Body of pancreas (tissue), 4 donors: ENCODE measurements around the gene NCF4. TPM values are rescaled to one million over a fixed set of nuclear protein-coding genes. Genes with fewer than 3 reads are reported as not detected.

Source experiments
- ATAC-seq: fragments of 150-250 bp; one replicate; pipeline ENCODE4 v1.9.1; 2016
- DNase-seq, 4 donors: peaks; one replicate each; pipeline ENCODE4 v3.0.0-alpha.2; 2019
- H3K27ac ChIP-seq, 4 donors: fragments of 200-600 bp; sonication (generic); 1 replicate in 3 of 4; 2 replicates in 1 of 4; pipeline versions ENCODE4 v1.5.1 to v1.6.1; 2016 to 2019; ENCODE audit warnings: mild to moderate bottlenecking in 1 of 4, mixed read lengths in 1 of 4, moderate library complexity in 1 of 4
- H3K27me3 ChIP-seq, 2 donors: fragments of 200-600 bp; sonication (generic); one replicate each; pipeline ENCODE4 v1.6.0; 2016; ENCODE audit warnings: mild to moderate bottlenecking in 1 of 2
- H3K36me3 ChIP-seq, 2 donors: fragments of 200-600 bp; sonication (generic); replicated peaks in 1 of 2; 2 replicates each; pipeline ENCODE4 v1.5.1; 2016; ENCODE audit warnings: low read depth in 2 of 2; ENCODE audit not compliant: insufficient read depth in 1 of 2
- H3K4me1 ChIP-seq: fragments of 200-600 bp; sonication (generic); one replicate; pipeline ENCODE4 v1.6.0; 2016
- H3K4me3 ChIP-seq, 2 donors: fragments of 200-600 bp; sonication (generic); 1 replicate in 1 of 2; 2 replicates in 1 of 2; pipeline ENCODE4 v1.5.1; 2016 to 2019
- H3K9me3 ChIP-seq, 3 donors: fragments of 200-600 bp; sonication (generic); 1 replicate in 2 of 3; 2 replicates in 1 of 3; pipeline ENCODE4 v1.5.1; 2016
- CTCF ChIP-seq, 7 experiments: fragments of 450-650 bp in 4 of 7; fragments of 200-600 bp in 3 of 7; sonication (generic) in 3 of 7; IDR thresholded peaks; one replicate each; pipeline ENCODE4 v1.5.1; 2016 to 2019; ENCODE audit warnings: antibody characterized with exemption in 7 of 7
- POLR2A ChIP-seq, 3 donors: fragments of 450-650 bp; IDR thresholded peaks; one replicate each; pipeline ENCODE4 v1.6.1; 2016; ENCODE audit warnings: antibody characterized with exemption in 3 of 3, mild to moderate bottlenecking in 2 of 3
- WGBS, 2 donors: methylation state at CpG; one replicate each; pipeline ENCODE4 v1.1.5; 2017; 5-methylcytosine and 5-hydroxymethylcytosine counted together
- intact Hi-C: fragments of 100-400 bp; cut with DNase I; formaldehyde crosslinking; loops from one replicate; pipeline ENCODE4 v1.15.1; 2023
- total RNA-seq, 2 donors: library from RNA; depleted of rRNA; stranded (reverse); fragments of >200 nt; gene quantifications; one replicate each; pipeline ENCODE4 v1.1.0, GENCODE V29; 2016

Gene NCF4
- total RNA-seq, 2 donors from 2014 or later, result 5.9 to 6.0 TPM

- ATAC-seq (no peak), DNase-seq (no peak)
- no peak overlapping the region for H3K4me3 ChIP-seq
- TF ChIP-seq CTCF (IDR thresholded peaks at IDR 0.05) (no peak), POLR2A (IDR thresholded peaks at IDR 0.05) (no peak)
- no peaks in the 10 kb centered on the region for H3K36me3 ChIP-seq
- H3K27me3 ChIP-seq, result no peaks in the 10 kb centered on the region
- no peaks in the 10 kb centered on the region for H3K4me1 ChIP-seq
- H3K9me3 ChIP-seq, result no peaks in the 10 kb centered on the region
- intact Hi-C loops, result no loop called here
- no peak overlapping the region for H3K27ac ChIP-seq
- 70 to 74% methylated on average over 8 of the region's 8 CpGs for WGBS, 2 donors
Observed at GRCh38 chr22:36840106-36840505, 20.7 kb upstream of the NCF4 start.

GRCh38 chr22:36846271-36846670 lies 14.5 kb upstream of the NCF4 start:
- Histone ChIP-seq H3K9me3 (no peaks in the 10 kb centered on the region), H3K27me3 (no peaks in the 10 kb centered on the region), H3K27ac (no peak overlapping the region), H3K4me3 (no peak overlapping the region), H3K36me3 (no peaks in the 10 kb centered on the region), H3K4me1 (no peaks in the 10 kb centered on the region)
- 64 to 65% methylated on average over 5 of the region's 5 CpGs for WGBS, 2 donors
- ATAC-seq, result no peak
- no peak for DNase-seq
- TF ChIP-seq CTCF (IDR thresholded peaks at IDR 0.05), result no peak
- TF ChIP-seq POLR2A (IDR thresholded peaks at IDR 0.05), result no peak
- intact Hi-C loops, result no loop called here

- ATAC-seq, result no peak
- Histone ChIP-seq H3K27ac (no peak overlapping the region), H3K4me3 (no peak overlapping the region), H3K4me1 (no peaks in the 10 kb centered on the region), H3K27me3 (no peaks in the 10 kb centered on the region), H3K36me3 (no peaks in the 10 kb centered on the region), H3K9me3 (no peaks in the 10 kb centered on the region)
- 36 to 41% methylated on average over 6 of the region's 6 CpGs for WGBS, 2 donors
- no peak for DNase-seq
- TF ChIP-seq POLR2A (IDR thresholded peaks at IDR 0.05), result no peak
- no peak for TF ChIP-seq CTCF (IDR thresholded peaks at IDR 0.05)
- intact Hi-C loops, result no loop called here
Observed at GRCh38 chr22:36846949-36847348, 13.9 kb upstream of the NCF4 start.

GRCh38 chr22:36850056-36850455 lies 10.8 kb upstream of the NCF4 start:
- intact Hi-C loops, result no loop called here

More at GRCh38 chr22:36850056-36850455, 10.8 kb upstream of the NCF4 start:
- 62 to 70% methylated on average over 13 to 14 of the region's 14 CpGs for WGBS, 2 donors
- no peaks in the 10 kb centered on the region for H3K36me3 ChIP-seq
- no peak for TF ChIP-seq CTCF (IDR thresholded peaks at IDR 0.05)
- no peak for TF ChIP-seq POLR2A (IDR thresholded peaks at IDR 0.05)
- H3K27me3 ChIP-seq, result no peaks in the 10 kb centered on the region
- DNase-seq, result no peak
- no peak overlapping the region for H3K4me3 ChIP-seq
- no peaks in the 10 kb centered on the region for H3K4me1 ChIP-seq
- H3K27ac ChIP-seq, result no peak overlapping the region
- ATAC-seq, result no peak
- no peaks in the 10 kb centered on the region for H3K9me3 ChIP-seq
